Ectodermal cell (in vitro differentiated cells): Measurements from ENCODE around the gene CALHM6.

Source experiments
- H3K27ac ChIP-seq: 2 replicates; pipeline ENCODE4 v1.7.0; 2013; ENCODE audit warnings: mild to moderate bottlenecking, low read depth, low read length; ENCODE audit not compliant: insufficient read depth, poor library complexity, severe bottlenecking
- H3K27me3 ChIP-seq: 2 replicates; pipeline ENCODE4 v1.7.0; 2013; ENCODE audit warnings: mild to moderate bottlenecking, low read length; ENCODE audit not compliant: insufficient read depth, control insufficient read depth, poor library complexity, severe bottlenecking
- H3K36me3 ChIP-seq: one replicate; pipeline ENCODE4 v1.7.0; 2013; ENCODE audit warnings: low read length; ENCODE audit not compliant: control insufficient read depth, insufficient read depth
- H3K4me1 ChIP-seq: one replicate; pipeline ENCODE4 v1.7.0; 2013; ENCODE audit warnings: low read length; ENCODE audit not compliant: control insufficient read depth, insufficient read depth
- H3K4me3 ChIP-seq: 2 replicates; pipeline ENCODE4 v1.7.0; 2013; ENCODE audit warnings: low read depth, low read length, control low read depth; ENCODE audit not compliant: insufficient read depth
- H3K9me3 ChIP-seq: 2 replicates; pipeline ENCODE4 v1.7.0; 2013; ENCODE audit warnings: mild to moderate bottlenecking, low read length, moderate library complexity; ENCODE audit not compliant: control insufficient read depth
- WGBS, 2 experiments: methylation state at CpG; one replicate each; pipeline ENCODE4 v1.1.7; 2013; ENCODE audit warnings: missing lambda C conversion rate in 2 of 2; 5-methylcytosine and 5-hydroxymethylcytosine counted together

The CALHM6 gene

GRCh38 chr6:116497113-116497676 lies 36.0 kb downstream of the CALHM6 start:
- Histone ChIP-seq H3K9me3 (no peaks in the 10 kb centered on the region), H3K4me1 (peaks cover 9% of the 10 kb centered on the region), H3K4me3 (no peak overlapping the region), H3K27ac (no peak overlapping the region), H3K36me3 (no peaks in the 10 kb centered on the region), H3K27me3 (no peaks in the 10 kb centered on the region)
- WGBS, 2 experiments = 87 to 88% methylated on average over 3 of the region's 3 CpGs

DNA sequence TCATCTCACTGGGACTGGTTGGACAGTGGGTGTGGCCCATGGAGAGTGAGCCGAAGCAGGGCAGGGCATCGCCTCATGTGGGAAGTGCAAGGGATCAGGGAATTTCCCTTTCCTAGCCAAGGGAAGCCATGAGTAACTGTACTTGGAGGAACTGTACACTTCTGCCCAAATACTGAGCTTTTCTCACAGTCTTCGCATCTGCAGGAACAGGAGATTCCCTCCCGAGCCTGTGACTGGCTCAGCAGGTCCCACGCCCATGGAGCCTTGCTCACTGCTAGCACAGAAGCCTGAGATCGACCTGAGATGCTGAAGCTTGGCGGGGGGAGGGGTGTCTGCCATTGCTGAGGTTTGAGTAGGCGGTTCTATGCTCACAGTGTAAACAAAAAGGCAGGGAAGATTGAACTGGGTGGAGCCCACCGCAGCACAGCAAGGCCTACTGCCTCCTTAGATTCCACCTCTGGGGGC lies 39.8 kb downstream of the CALHM6 start:
- Histone ChIP-seq H3K27ac (no peak overlapping the region), H3K9me3 (no peaks in the 10 kb centered on the region), H3K4me3 (no peak overlapping the region), H3K36me3 (no peaks in the 10 kb centered on the region), H3K4me1 (peaks cover 4% of the 10 kb centered on the region), H3K27me3 (no peaks in the 10 kb centered on the region)
- WGBS, 2 experiments = 78 to 79% methylated on average over 9 of the region's 9 CpGs

- Histone ChIP-seq H3K4me3 (no peak overlapping the region), H3K4me1 (peaks cover 6% of the 10 kb centered on the region), H3K36me3 (no peaks in the 10 kb centered on the region), H3K9me3 (no peaks in the 10 kb centered on the region), H3K27me3 (no peaks in the 10 kb centered on the region), H3K27ac (no peak overlapping the region)
- WGBS, 2 experiments = 87 to 88% methylated on average over 3 of the region's 3 CpGs
Measured at GRCh38 chr6:116507324-116507723, 46.1 kb downstream of the CALHM6 start.

DNA sequence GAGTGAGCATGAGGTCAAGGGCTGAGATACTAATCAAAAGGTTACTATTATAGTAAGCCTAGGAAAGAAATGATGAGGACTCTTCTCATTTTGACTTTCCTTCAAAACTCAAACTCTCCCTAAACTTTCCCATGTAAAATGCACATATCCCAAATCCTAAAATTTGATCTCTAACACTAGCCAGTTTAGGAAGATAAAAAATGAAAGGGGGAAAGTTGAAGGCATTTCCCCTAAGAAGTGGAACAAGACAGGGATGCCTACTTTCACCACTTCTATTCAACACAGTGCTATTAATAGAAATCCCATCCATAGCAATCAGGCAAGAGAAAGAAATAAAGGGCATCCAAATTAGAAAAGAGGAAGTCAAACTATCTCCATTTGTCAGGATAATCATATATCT lies 47.4 kb downstream of the CALHM6 start:
- H3K9me3 ChIP-seq = no peaks in the 10 kb centered on the region
- no peaks in the 10 kb centered on the region for H3K36me3 ChIP-seq
- H3K27ac ChIP-seq = no peak overlapping the region
- no peaks in the 10 kb centered on the region for H3K27me3 ChIP-seq
- no peak overlapping the region for H3K4me3 ChIP-seq
- H3K4me1 ChIP-seq = peaks cover 6% of the 10 kb centered on the region

- Histone ChIP-seq H3K9me3 (no peaks in the 10 kb centered on the region), H3K36me3 (no peaks in the 10 kb centered on the region), H3K4me1 (peaks cover 6% of the 10 kb centered on the region), H3K27me3 (no peaks in the 10 kb centered on the region), H3K27ac (peak within 1 kb of the TSS; percentile 84), H3K4me3 (no peak within 1 kb of the TSS)
- 63% methylated on average over 9 to 10 of the region's 10 CpGs for WGBS, 2 experiments
Measured at GRCh38 chr6:116511424-116512110, 50.4 kb downstream of the CALHM6 start, which contains the start of gene CALHM5. Gene CALHM5, plus strand, starts transcription at chr6:116511639. Its CDS starts 58 bp downstream, at chr6:116511697.

DNA sequence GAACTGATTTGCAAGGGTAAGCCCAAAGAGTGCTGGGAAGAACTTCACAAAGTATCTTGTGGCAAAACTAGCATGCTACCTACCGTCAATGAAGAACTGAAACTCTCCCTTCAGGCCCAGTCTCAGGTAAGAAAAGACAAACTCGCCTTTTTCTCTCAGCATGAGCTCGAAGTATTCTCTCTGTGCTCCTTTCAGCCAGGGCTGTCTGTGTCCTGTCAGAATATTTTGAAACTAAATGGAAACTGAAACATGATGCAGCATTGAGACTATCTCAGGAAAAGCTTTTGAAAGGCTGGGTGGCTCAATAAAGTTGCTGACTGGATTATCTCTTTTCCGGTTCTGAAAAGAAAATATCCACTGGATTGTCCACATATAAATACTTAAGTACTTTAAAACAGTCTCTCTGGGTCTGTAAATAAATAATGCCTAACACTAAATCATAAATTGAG lies 51.0 kb downstream of the CALHM6 start:
- H3K36me3 ChIP-seq = no peaks in the 10 kb centered on the region
- H3K4me1 ChIP-seq = peaks cover 6% of the 10 kb centered on the region
- H3K9me3 ChIP-seq = no peaks in the 10 kb centered on the region
- H3K27me3 ChIP-seq = no peaks in the 10 kb centered on the region
- H3K4me3 ChIP-seq = no peak overlapping the region
- WGBS, 2 experiments = 87 to 92% methylated on average over 3 to 4 of the region's 4 CpGs
- H3K27ac ChIP-seq = peak overlapping the region; percentile 84

GRCh38 chr6:116512734-116513133 lies 51.6 kb downstream of the CALHM6 start:
- Histone ChIP-seq H3K27me3 (no peaks in the 10 kb centered on the region), H3K36me3 (no peaks in the 10 kb centered on the region), H3K4me3 (no peak overlapping the region), H3K27ac (no peak overlapping the region), H3K4me1 (peaks cover 8% of the 10 kb centered on the region), H3K9me3 (no peaks in the 10 kb centered on the region)
